GM23248 (cell line): ENCODE data around the gene ERMP1.

ENCODE experiments used
- EZH2 ChIP-seq: fragments of 200-600 bp; sonication (generic); IDR thresholded peaks from 2 replicates; pipeline ENCODE4 v1.6.1; 2018; ENCODE audit warnings: antibody characterized with exemption, mild to moderate bottlenecking; ENCODE audit not compliant: insufficient read depth, poor library complexity, severe bottlenecking
- EZH2phosphoT487 ChIP-seq: fragments of 200-600 bp; sonication (generic); IDR thresholded peaks from 2 replicates; pipeline ENCODE4 v1.6.1; 2018; ENCODE audit warnings: antibody characterized with exemption, moderate library complexity, mild to moderate bottlenecking, low read depth; ENCODE audit not compliant: insufficient read depth

- TF ChIP-seq EZH2phosphoT487 = no peak
- TF ChIP-seq EZH2 = no peak
Measured at GRCh38 chr9:5841771-5842573, 9.1 kb upstream of the ERMP1 start.
